GM23338 (cell line): ENCODE data around the gene ZNF385C. TPM values are rescaled to one million over a fixed set of nuclear protein-coding genes. Genes with fewer than 3 reads are reported as not detected.

Source experiments
- ATAC-seq: fragments of 200-7000 bp; cut with Tn5 transposase; 3 replicates; pipeline ENCODE4 v1.9.1; 2020
- DNase-seq: peaks from one replicate; pipeline ENCODE4 v3.0.0-alpha.2; 2015; ENCODE audit warnings: low spot score
- H2AFZ ChIP-seq: fragments of 200-600 bp; sonication (generic); 2 replicates; pipeline ENCODE4 v1.8.0; 2016; ENCODE audit warnings: antibody characterized with exemption, mild to moderate bottlenecking, moderate library complexity
- H3F3A ChIP-seq: fragments of 200-600 bp; sonication (generic); replicated peaks from 2 replicates; pipeline ENCODE4 v1.8.0; 2017; ENCODE audit warnings: antibody characterized with exemption, mixed run types, low read depth
- H3K27ac ChIP-seq: fragments of 200-600 bp; sonication (generic); 2 replicates; pipeline ENCODE4 v1.6.1; 2016; ENCODE audit warnings: low read depth
- H3K27me3 ChIP-seq: fragments of 200-600 bp; sonication (generic); 2 replicates; pipeline ENCODE4 v1.8.0; 2016; ENCODE audit warnings: mild to moderate bottlenecking, mixed run types, moderate library complexity; ENCODE audit not compliant: insufficient read depth
- H3K36me3 ChIP-seq: fragments of 200-600 bp; sonication (generic); 2 replicates; pipeline ENCODE4 v1.8.0; 2016; ENCODE audit warnings: mild to moderate bottlenecking; ENCODE audit not compliant: insufficient read depth
- H3K4me1 ChIP-seq: fragments of 200-600 bp; sonication (generic); 2 replicates; pipeline ENCODE4 v1.8.0; 2016; ENCODE audit warnings: mild to moderate bottlenecking, moderate library complexity; ENCODE audit not compliant: insufficient read depth
- H3K4me2 ChIP-seq: fragments of 200-600 bp; sonication (generic); 2 replicates; pipeline ENCODE4 v1.7.1; 2017; ENCODE audit warnings: mixed run types
- H3K4me3 ChIP-seq: fragments of 200-600 bp; sonication (generic); 2 replicates; pipeline ENCODE4 v1.6.1; 2016; ENCODE audit warnings: mixed run types
- H3K79me2 ChIP-seq: fragments of 200-600 bp; sonication (generic); replicated peaks from 2 replicates; pipeline ENCODE4 v1.8.0; 2017; ENCODE audit warnings: mild to moderate bottlenecking; ENCODE audit not compliant: insufficient read depth
- H3K9me2 ChIP-seq: fragments of 200-600 bp; sonication (generic); 2 replicates; pipeline ENCODE4 v1.8.0; 2017; ENCODE audit not compliant: insufficient read depth
- H4K20me1 ChIP-seq: fragments of 200-600 bp; sonication (generic); replicated peaks from 2 replicates; pipeline ENCODE4 v1.8.0; 2017; ENCODE audit warnings: mild to moderate bottlenecking; ENCODE audit not compliant: insufficient read depth
- H3K27ac Mint-ChIP-seq: 2 replicates; pipeline ENCODE4 v1.8.0; 2020; ENCODE audit warnings: inconsistent platforms, mild to moderate bottlenecking, moderate library complexity, mixed read lengths
- H3K27me3 Mint-ChIP-seq: 3 replicates; pipeline ENCODE4 v1.8.0; 2022; ENCODE audit warnings: low read depth, mild to moderate bottlenecking, moderate library complexity, mixed read lengths, inconsistent platforms; ENCODE audit not compliant: insufficient read depth, poor library complexity
- H3K36me3 Mint-ChIP-seq: 3 replicates; pipeline ENCODE4 v1.8.0; 2021; ENCODE audit warnings: low read depth, mild to moderate bottlenecking, inconsistent platforms, moderate library complexity, mixed read lengths
- H3K4me1 Mint-ChIP-seq: 3 replicates; pipeline ENCODE4 v1.8.0; 2020; ENCODE audit warnings: mild to moderate bottlenecking, inconsistent platforms, mixed read lengths
- H3K4me3 Mint-ChIP-seq: 3 replicates; pipeline ENCODE4 v1.8.0; 2021; ENCODE audit warnings: moderate library complexity, mild to moderate bottlenecking, inconsistent platforms, mixed read lengths
- H3K9me3 Mint-ChIP-seq: 3 replicates; pipeline ENCODE4 v1.8.0; 2020; ENCODE audit warnings: moderate library complexity, mild to moderate bottlenecking, inconsistent platforms, mixed read lengths
- CREB1 ChIP-seq: fragments of 250-450 bp; sonication (Bioruptor Pico); IDR thresholded peaks from 2 replicates; pipeline ENCODE4 v1.5.0; 2020; ENCODE audit warnings: low read depth, mild to moderate bottlenecking, moderate library complexity
- CTCF ChIP-seq, 2 experiments: fragments of 200-600 bp in 1 of 2; sonication (generic) in 1 of 2; conservative IDR thresholded peaks; 2 replicates each; pipeline versions ENCODE4 v1.5.1 to v1.6.1; 2016 to 2017; ENCODE audit warnings: antibody characterized with exemption in 2 of 2, low read depth in 2 of 2, mild to moderate bottlenecking in 2 of 2, moderate library complexity in 1 of 2
- ETS1 ChIP-seq: IDR thresholded peaks from 2 replicates; pipeline ENCODE4 v1.6.1; 2016; ENCODE audit warnings: antibody characterized with exemption
- EZH2 ChIP-seq: fragments of 200-600 bp; sonication (generic); IDR thresholded peaks from one replicate; pipeline ENCODE4 v1.8.0; 2017; ENCODE audit warnings: antibody characterized with exemption, mild to moderate bottlenecking, low read depth; ENCODE audit not compliant: unreplicated experiment
- EZH2phosphoT487 ChIP-seq: fragments of 200-600 bp; sonication (generic); IDR thresholded peaks from one replicate; pipeline ENCODE4 v1.8.1; 2018; ENCODE audit warnings: antibody characterized with exemption; ENCODE audit not compliant: unreplicated experiment
- JUNB ChIP-seq: IDR thresholded peaks from one replicate; pipeline ENCODE4 v1.6.1; 2016; ENCODE audit warnings: antibody characterized with exemption; ENCODE audit not compliant: unreplicated experiment
- NANOG ChIP-seq: IDR thresholded peaks from 2 replicates; pipeline ENCODE4 v1.6.1; 2016; ENCODE audit warnings: antibody characterized with exemption, borderline replicate concordance
- POLR2AphosphoS5 ChIP-seq: IDR thresholded peaks from 2 replicates; pipeline ENCODE4 v1.6.1; 2016; ENCODE audit warnings: antibody characterized with exemption, low read depth
- STAT1 ChIP-seq: IDR thresholded peaks from one replicate; pipeline ENCODE4 v1.6.1; 2016; ENCODE audit warnings: antibody characterized with exemption; ENCODE audit not compliant: unreplicated experiment
- ZNF114 ChIP-seq: fragments of 250-450 bp; sonication (Bioruptor Pico); IDR thresholded peaks from 2 replicates; pipeline ENCODE4 v1.5.0; 2020; ENCODE audit warnings: mild to moderate bottlenecking, moderate library complexity
- ZNF331 ChIP-seq: fragments of 250-450 bp; sonication (Bioruptor Pico); IDR thresholded peaks from 2 replicates; pipeline ENCODE4 v1.5.0; 2020; ENCODE audit warnings: low read depth, mild to moderate bottlenecking, moderate library complexity
- ZNF462 ChIP-seq: fragments of 250-450 bp; sonication (Bioruptor Pico); IDR thresholded peaks from 2 replicates; pipeline ENCODE4 v1.5.0; 2020; ENCODE audit warnings: mild to moderate bottlenecking, moderate library complexity
- polyA plus RNA-seq: library from polyadenylated mRNA; unstranded; fragments of >200 nt; fragmentation: Nextera tagmentation; extraction: Ambion mirVana; gene quantifications from 2 replicates; pipeline ENCODE4 v1.2.1, GENCODE V29; 2016
- total RNA-seq: library from RNA; depleted of rRNA; stranded (reverse); fragments of >200 nt; shearing (Covaris generic); gene quantifications from 2 replicates; pipeline ENCODE4 v1.2.3, GENCODE V29; 2014
- TF ChIP-seq, protein P1 (sequence below): IDR thresholded peaks from one replicate; pipeline ENCODE4 v1.6.1; 2018; ENCODE audit warnings: antibody characterized with exemption; ENCODE audit not compliant: unreplicated experiment

ZNF385C gene
- total and polyA plus RNA-seq, 2 experiments from 2014 or later = 1.9 to 3.1 TPM

DNA sequence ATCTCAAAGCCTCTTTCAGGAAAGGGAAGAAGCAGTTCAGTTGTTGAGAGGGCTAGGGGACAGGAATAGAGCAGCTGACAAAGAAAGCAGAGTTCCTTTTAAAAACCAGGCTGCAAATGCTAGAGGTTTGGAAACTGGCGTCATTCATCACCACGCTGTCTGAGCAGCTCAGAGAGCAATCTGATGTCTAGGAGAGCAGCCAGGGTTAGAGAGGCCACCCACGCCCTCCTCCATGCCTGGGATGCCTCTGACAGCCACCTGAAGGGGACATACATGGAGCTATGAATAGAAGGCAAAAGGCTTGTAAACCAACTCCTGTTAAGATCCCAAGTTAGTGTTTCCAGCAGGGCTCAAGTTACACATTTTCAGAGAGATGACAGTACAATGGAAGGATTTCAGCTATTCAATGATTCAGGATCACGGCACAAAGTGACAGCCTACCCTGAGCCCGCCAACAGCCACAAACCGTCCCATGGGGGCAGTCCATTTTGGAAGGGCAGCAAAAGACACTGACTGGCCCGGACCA lies 44.2 kb upstream of the ZNF385C start:
- Histone ChIP-seq H3K4me1 (no peaks in the 10 kb centered on the region; the same call in 1 of the 2 replicates), H3F3A (no peaks in the 10 kb centered on the region), H3K4me3 (no peak overlapping the region), H3K27me3 (no peaks in the 10 kb centered on the region), H3K4me2 (no peak overlapping the region), H3K27ac (no peak overlapping the region), H3K79me2 (peaks cover 87% of the 10 kb centered on the region), H2AFZ (no peak overlapping the region), H3K36me3 (no peaks in the 10 kb centered on the region), H3K9me2 (no peaks in the 10 kb centered on the region), H4K20me1 (peaks cover 20% of the 10 kb centered on the region)
- DNase-seq (no peak), ATAC-seq (no peak)
- TF ChIP-seq EZH2 = no peak
- no peak for TF ChIP-seq STAT1
- no peak for TF ChIP-seq CREB1 (CRISPR knock-in tag)
- TF ChIP-seq EZH2phosphoT487 = no peak
- TF ChIP-seq NANOG = no peak
- no peak for TF ChIP-seq ZNF462 (CRISPR knock-in tag)
- TF ChIP-seq POLR2AphosphoS5 = no peak
- TF ChIP-seq, protein P1, sequence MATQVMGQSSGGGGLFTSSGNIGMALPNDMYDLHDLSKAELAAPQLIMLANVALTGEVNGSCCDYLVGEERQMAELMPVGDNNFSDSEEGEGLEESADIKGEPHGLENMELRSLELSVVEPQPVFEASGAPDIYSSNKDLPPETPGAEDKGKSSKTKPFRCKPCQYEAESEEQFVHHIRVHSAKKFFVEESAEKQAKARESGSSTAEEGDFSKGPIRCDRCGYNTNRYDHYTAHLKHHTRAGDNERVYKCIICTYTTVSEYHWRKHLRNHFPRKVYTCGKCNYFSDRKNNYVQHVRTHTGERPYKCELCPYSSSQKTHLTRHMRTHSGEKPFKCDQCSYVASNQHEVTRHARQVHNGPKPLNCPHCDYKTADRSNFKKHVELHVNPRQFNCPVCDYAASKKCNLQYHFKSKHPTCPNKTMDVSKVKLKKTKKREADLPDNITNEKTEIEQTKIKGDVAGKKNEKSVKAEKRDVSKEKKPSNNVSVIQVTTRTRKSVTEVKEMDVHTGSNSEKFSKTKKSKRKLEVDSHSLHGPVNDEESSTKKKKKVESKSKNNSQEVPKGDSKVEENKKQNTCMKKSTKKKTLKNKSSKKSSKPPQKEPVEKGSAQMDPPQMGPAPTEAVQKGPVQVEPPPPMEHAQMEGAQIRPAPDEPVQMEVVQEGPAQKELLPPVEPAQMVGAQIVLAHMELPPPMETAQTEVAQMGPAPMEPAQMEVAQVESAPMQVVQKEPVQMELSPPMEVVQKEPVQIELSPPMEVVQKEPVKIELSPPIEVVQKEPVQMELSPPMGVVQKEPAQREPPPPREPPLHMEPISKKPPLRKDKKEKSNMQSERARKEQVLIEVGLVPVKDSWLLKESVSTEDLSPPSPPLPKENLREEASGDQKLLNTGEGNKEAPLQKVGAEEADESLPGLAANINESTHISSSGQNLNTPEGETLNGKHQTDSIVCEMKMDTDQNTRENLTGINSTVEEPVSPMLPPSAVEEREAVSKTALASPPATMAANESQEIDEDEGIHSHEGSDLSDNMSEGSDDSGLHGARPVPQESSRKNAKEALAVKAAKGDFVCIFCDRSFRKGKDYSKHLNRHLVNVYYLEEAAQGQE = no peak
- TF ChIP-seq ETS1 = no peak
- TF ChIP-seq ZNF114 (CRISPR knock-in tag) = no peak
- no peak for TF ChIP-seq JUNB
- no peak for TF ChIP-seq ZNF331
- no peak for TF ChIP-seq CTCF (conservative IDR thresholded peaks at IDR 0.05; ENCODE audit: low read depth in 2 of 2)
- no peak overlapping the region for H3K27ac Mint-ChIP-seq
- no peaks in the 10 kb centered on the region for H3K9me3 Mint-ChIP-seq
- H3K27me3 Mint-ChIP-seq = no peaks in the 10 kb centered on the region
- H3K4me3 Mint-ChIP-seq = no peak overlapping the region
- peaks cover 13% of the 10 kb centered on the region; the same call in 2 of the 3 replicates for H3K36me3 Mint-ChIP-seq
- H3K4me1 Mint-ChIP-seq = no peaks in the 10 kb centered on the region; the same call in 2 of the 3 replicates
